SU-DHL-6 (cell line): ENCODE results near the gene USP7.
"Not testable (repeated sequence)": the region's sequence is repeated elsewhere in the genome, so short reads cannot be mapped to it uniquely, and the experiment has no call there.

ENCODE experiments used
- EZH2phosphoT487 ChIP-seq: fragments of 200-600 bp; sonication (generic), shearing (Covaris generic); conservative IDR thresholded peaks from 2 replicates; pipeline ENCODE4 v1.6.1; 2018; ENCODE audit warnings: mild to moderate bottlenecking, antibody characterized with exemption, low read length, moderate library complexity, mixed read lengths
- TF ChIP-seq, protein P1 (sequence below): fragments of 200-600 bp; sonication (generic); IDR thresholded peaks from one replicate; pipeline ENCODE4 v1.5.1; 2017; ENCODE audit warnings: antibody characterized with exemption, mild to moderate bottlenecking, low read length, moderate library complexity; ENCODE audit not compliant: insufficient read depth, poor library complexity, severe bottlenecking

DNA sequence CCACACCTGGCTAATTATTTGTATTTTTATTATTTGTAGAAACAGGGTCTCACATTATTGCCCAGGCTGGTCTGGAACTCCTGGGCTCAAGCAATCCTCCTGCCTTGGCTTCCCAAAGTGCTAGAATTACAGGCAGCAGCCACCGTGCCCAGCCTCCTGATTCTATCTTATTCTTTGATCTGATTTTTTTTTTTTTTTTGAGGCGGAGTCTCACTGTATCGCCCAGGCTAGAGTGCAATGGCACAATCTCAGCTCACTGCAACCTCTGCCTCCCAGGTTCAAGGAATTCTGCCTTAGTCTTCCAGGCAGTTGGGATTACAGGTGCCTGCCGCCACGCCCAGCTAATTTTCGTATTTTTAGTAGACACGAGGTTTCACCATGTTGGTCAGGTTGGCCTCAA, 88.4 kb downstream of the USP7 start:
- not testable (repeated sequence) for TF ChIP-seq EZH2phosphoT487
- TF ChIP-seq, protein P1, sequence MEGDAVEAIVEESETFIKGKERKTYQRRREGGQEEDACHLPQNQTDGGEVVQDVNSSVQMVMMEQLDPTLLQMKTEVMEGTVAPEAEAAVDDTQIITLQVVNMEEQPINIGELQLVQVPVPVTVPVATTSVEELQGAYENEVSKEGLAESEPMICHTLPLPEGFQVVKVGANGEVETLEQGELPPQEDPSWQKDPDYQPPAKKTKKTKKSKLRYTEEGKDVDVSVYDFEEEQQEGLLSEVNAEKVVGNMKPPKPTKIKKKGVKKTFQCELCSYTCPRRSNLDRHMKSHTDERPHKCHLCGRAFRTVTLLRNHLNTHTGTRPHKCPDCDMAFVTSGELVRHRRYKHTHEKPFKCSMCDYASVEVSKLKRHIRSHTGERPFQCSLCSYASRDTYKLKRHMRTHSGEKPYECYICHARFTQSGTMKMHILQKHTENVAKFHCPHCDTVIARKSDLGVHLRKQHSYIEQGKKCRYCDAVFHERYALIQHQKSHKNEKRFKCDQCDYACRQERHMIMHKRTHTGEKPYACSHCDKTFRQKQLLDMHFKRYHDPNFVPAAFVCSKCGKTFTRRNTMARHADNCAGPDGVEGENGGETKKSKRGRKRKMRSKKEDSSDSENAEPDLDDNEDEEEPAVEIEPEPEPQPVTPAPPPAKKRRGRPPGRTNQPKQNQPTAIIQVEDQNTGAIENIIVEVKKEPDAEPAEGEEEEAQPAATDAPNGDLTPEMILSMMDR, result not testable (repeated sequence)
